GM23248 (cell line): ENCODE data around the gene KCNQ2. TPM values are rescaled to one million over a fixed set of nuclear protein-coding genes. Genes with fewer than 3 reads are reported as not detected.

Source experiments
- DNase-seq: peaks from one replicate; pipeline ENCODE4 v3.0.0-alpha.2; 2015
- H2AFZ ChIP-seq: fragments of 200-600 bp; sonication (generic); 2 replicates; pipeline ENCODE4 v1.6.1; 2016; ENCODE audit warnings: antibody characterized with exemption
- H3F3A ChIP-seq: fragments of 200-600 bp; sonication (generic); 2 replicates; pipeline ENCODE4 v1.6.1; 2016; ENCODE audit warnings: mild to moderate bottlenecking, antibody characterized with exemption, mixed run types; ENCODE audit not compliant: insufficient read depth
- H3K27ac ChIP-seq: fragments of 200-600 bp; sonication (generic); 2 replicates; pipeline ENCODE4 v1.5.1; 2016; ENCODE audit warnings: mild to moderate bottlenecking
- H3K27me3 ChIP-seq: fragments of 200-600 bp; sonication (generic); replicated peaks from 2 replicates; pipeline ENCODE4 v1.6.1; 2016; ENCODE audit warnings: mild to moderate bottlenecking; ENCODE audit not compliant: insufficient read depth
- H3K36me3 ChIP-seq: fragments of 200-600 bp; sonication (generic); 2 replicates; pipeline ENCODE4 v1.6.1; 2016; ENCODE audit warnings: low read depth, mild to moderate bottlenecking
- H3K4me1 ChIP-seq: fragments of 200-600 bp; sonication (generic); 2 replicates; pipeline ENCODE4 v1.6.1; 2016; ENCODE audit warnings: mild to moderate bottlenecking; ENCODE audit not compliant: insufficient read depth
- H3K4me2 ChIP-seq: fragments of 200-600 bp; sonication (generic); one replicate; pipeline ENCODE4 v1.6.1; 2016; ENCODE audit warnings: mild to moderate bottlenecking; ENCODE audit not compliant: unreplicated experiment
- H3K4me3 ChIP-seq: fragments of 200-600 bp; sonication (generic); 2 replicates; pipeline ENCODE4 v1.5.1; 2016; ENCODE audit warnings: mild to moderate bottlenecking
- H3K79me2 ChIP-seq: fragments of 200-600 bp; sonication (generic); 2 replicates; pipeline ENCODE4 v1.6.1; 2016; ENCODE audit warnings: mild to moderate bottlenecking; ENCODE audit not compliant: insufficient read depth
- H3K9ac ChIP-seq: fragments of 200-600 bp; sonication (generic); 2 replicates; pipeline ENCODE4 v1.6.1; 2016; ENCODE audit warnings: mild to moderate bottlenecking
- H3K9me2 ChIP-seq: fragments of 200-600 bp; sonication (generic); 2 replicates; pipeline ENCODE4 v1.6.1; 2016; ENCODE audit warnings: mixed run types, mild to moderate bottlenecking, moderate library complexity; ENCODE audit not compliant: insufficient read depth
- H3K9me3 ChIP-seq: fragments of 200-600 bp; sonication (generic); one replicate; pipeline ENCODE4 v1.6.1; 2017; ENCODE audit warnings: low read depth
- H4K20me1 ChIP-seq: fragments of 200-600 bp; sonication (generic); 2 replicates; pipeline ENCODE4 v1.6.0; 2016; ENCODE audit not compliant: insufficient read depth
- EZH2 ChIP-seq: fragments of 200-600 bp; sonication (generic); IDR thresholded peaks from 2 replicates; pipeline ENCODE4 v1.6.1; 2018; ENCODE audit warnings: antibody characterized with exemption, mild to moderate bottlenecking; ENCODE audit not compliant: insufficient read depth, poor library complexity, severe bottlenecking
- EZH2phosphoT487 ChIP-seq: fragments of 200-600 bp; sonication (generic); IDR thresholded peaks from 2 replicates; pipeline ENCODE4 v1.6.1; 2018; ENCODE audit warnings: antibody characterized with exemption, moderate library complexity, mild to moderate bottlenecking, low read depth; ENCODE audit not compliant: insufficient read depth
- WGBS, 2 experiments: methylation state at CpG; one replicate each; pipeline ENCODE4 v1.1.6; 2015 to 2017; ENCODE audit warnings: low lambda C conversion rate in 2 of 2, low coverage in 1 of 2; ENCODE audit errors: missing lambda C conversion rate in 2 of 2; 5-methylcytosine and 5-hydroxymethylcytosine counted together
- in situ Hi-C: fragments of 300-500 bp; cut with MboI; formaldehyde crosslinking; loops from 2 replicates; pipeline ENCODE4 v1.15.0; 2020
- polyA plus RNA-seq: library from polyadenylated mRNA; unstranded; fragments of >200 nt; fragmentation: Nextera tagmentation; extraction: Ambion mirVana; gene quantifications from 2 replicates; pipeline ENCODE4 v1.2.1, GENCODE V29; 2016
- total RNA-seq: library from RNA; depleted of rRNA; stranded (reverse); fragments of >200 nt; shearing (Covaris generic); gene quantifications from 2 replicates; pipeline ENCODE4 v1.2.3, GENCODE V29; 2014

KCNQ2 gene
- total and polyA plus RNA-seq, 2 experiments from 2014 or later: 0.38 TPM; not detected in 1

DNA sequence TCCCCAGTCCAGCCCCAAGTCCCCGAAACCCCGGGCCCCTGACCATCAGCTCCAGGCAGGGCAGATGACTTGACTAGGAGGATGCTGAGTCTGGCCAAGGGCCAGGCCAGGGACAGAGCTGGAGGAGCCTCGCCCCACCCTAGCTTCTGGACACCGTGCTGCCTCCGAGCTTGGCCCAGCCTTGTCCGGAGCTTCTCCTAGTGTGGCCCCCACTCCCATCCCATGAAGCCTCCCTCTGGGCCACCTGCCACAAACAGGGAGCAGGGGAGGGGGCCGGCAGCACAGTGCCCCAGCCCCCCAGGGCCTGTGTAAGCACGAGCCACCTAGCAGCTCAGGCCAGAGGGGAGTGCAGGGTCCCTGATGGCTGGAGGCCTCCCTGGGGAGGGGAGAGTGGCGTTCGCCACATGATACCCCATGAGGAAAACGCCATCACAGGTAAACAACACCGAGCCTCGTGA is 21.1 kb upstream of the KCNQ2 start:
- H3F3A ChIP-seq: no peaks in the 10 kb centered on the region
- H3K9ac ChIP-seq: no peak overlapping the region
- H4K20me1 ChIP-seq: no peaks in the 10 kb centered on the region
- 56 to 62% methylated on average over 8 to 13 of the region's 13 CpGs for WGBS, 2 experiments
- H3K9me3 ChIP-seq: no peaks in the 10 kb centered on the region
- H3K79me2 ChIP-seq: no peaks in the 10 kb centered on the region
- no peak for TF ChIP-seq EZH2
- TF ChIP-seq EZH2phosphoT487: no peak
- no peak overlapping the region for H3K4me3 ChIP-seq
- H3K9me2 ChIP-seq: no peaks in the 10 kb centered on the region
- H3K27ac ChIP-seq: no peak overlapping the region
- H3K36me3 ChIP-seq: no peaks in the 10 kb centered on the region
- in situ Hi-C loops: no loop called here
- H3K4me1 ChIP-seq: no peaks in the 10 kb centered on the region
- no peak for DNase-seq
- H3K4me2 ChIP-seq: no peak overlapping the region
- peaks cover 20% of the 10 kb centered on the region for H3K27me3 ChIP-seq
- no peak overlapping the region for H2AFZ ChIP-seq

DNA sequence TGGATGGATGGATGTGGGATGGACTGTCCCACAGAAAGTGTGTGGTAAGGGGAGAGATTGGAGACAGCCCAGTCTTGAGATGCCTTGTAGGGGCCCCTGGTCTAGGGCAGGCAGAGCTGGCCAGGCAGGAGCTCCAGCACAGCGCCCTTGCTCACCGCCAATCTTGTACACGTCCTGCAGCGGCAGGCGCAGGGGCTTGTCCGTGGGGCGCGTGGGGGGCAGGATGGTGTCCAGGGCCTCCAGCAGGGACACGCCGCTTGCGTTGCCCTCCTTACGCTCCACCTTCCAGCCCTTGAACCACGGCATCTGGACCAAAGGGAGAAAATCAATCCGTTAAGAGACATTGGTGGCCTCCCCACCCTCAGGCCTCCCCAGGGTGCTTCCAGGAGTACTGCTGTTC is 20.5 kb upstream of the KCNQ2 start:
- WGBS, 2 experiments: 76 to 77% methylated on average over 14 of the region's 14 CpGs

DNA sequence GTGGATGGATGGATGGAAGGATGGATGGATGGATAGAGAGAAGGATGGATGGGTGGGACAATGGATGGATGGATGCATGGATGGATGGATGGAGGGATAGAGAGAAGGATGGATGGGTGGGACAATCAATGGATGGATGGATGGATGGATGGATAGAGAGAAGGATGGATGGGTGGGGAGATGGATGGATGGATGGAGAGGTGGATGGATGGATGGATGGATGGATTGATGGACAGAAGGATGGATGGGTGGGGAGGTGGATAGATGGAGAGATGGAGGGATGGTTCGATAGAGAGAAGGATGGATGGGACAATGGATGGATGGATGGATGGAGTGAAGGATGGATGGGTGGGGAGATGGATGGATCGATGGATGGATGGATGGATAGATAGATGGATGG is 20.1 kb upstream of the KCNQ2 start:
- H3K4me2 ChIP-seq: no peak overlapping the region
- no peaks in the 10 kb centered on the region for H3K9me2 ChIP-seq
- no peak overlapping the region for H3K27ac ChIP-seq
- H3K27me3 ChIP-seq: peaks cover 12% of the 10 kb centered on the region
- TF ChIP-seq EZH2phosphoT487: no peak
- TF ChIP-seq EZH2: no peak
- no peak overlapping the region for H3K4me3 ChIP-seq
- no peak overlapping the region for H2AFZ ChIP-seq
- H4K20me1 ChIP-seq: no peaks in the 10 kb centered on the region
- in situ Hi-C loops: no loop called here
- H3F3A ChIP-seq: no peaks in the 10 kb centered on the region
- no peak overlapping the region for H3K9ac ChIP-seq
- H3K4me1 ChIP-seq: no peaks in the 10 kb centered on the region
- no peaks in the 10 kb centered on the region for H3K9me3 ChIP-seq
- no peaks in the 10 kb centered on the region for H3K36me3 ChIP-seq
- WGBS, 2 experiments: 62 to 64% methylated on average over 2 of the region's 2 CpGs
- DNase-seq: no peak
- no peaks in the 10 kb centered on the region for H3K79me2 ChIP-seq

More for the DNA sequence above, 20.5 kb upstream of the KCNQ2 start:
- H3K4me3 ChIP-seq: no peak overlapping the region
- no peaks in the 10 kb centered on the region for H3K36me3 ChIP-seq
- no peak overlapping the region for H2AFZ ChIP-seq
- no peaks in the 10 kb centered on the region for H3K9me2 ChIP-seq
- H3K4me1 ChIP-seq: no peaks in the 10 kb centered on the region
- no peak overlapping the region for H3K4me2 ChIP-seq
- H3K9ac ChIP-seq: no peak overlapping the region
- H3K27ac ChIP-seq: no peak overlapping the region
- no peaks in the 10 kb centered on the region for H4K20me1 ChIP-seq
- no peaks in the 10 kb centered on the region for H3K79me2 ChIP-seq
- TF ChIP-seq EZH2 (no peak), EZH2phosphoT487 (no peak)
- in situ Hi-C loops: no loop called here
- no peak for DNase-seq
- no peaks in the 10 kb centered on the region for H3F3A ChIP-seq
- peaks cover 17% of the 10 kb centered on the region for H3K27me3 ChIP-seq
- H3K9me3 ChIP-seq: no peaks in the 10 kb centered on the region

DNA sequence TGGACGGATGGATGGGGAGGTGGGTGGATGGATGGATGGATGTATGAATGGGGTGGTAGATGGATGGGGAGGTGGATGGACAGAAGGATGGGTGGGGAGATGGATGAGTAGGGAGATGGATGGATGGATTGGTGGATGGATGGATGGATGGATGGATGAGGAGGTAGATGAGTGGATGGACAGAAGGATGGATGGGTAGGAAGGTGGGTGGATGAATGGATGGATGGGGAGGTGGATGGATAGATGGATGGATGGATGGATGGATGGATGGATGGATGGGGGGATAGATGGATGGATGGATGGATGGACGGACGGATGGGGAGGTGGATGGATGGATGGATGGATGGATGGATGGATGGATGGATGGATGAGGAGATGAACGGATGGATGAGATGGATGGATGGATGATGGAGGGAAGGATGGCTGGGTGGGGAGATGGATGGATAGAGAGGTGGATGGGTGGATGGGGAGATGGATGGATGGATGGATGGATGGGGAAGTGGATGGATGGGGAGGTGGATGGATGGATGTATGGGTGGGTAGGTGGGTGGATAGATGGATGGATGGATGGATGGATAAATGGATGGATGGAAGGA is 19.3 kb upstream of the KCNQ2 start:
- WGBS, 2 experiments: 45 to 56% methylated on average over 4 of the region's 4 CpGs

More for the DNA sequence above, 19.3 kb upstream of the KCNQ2 start:
- no peak for DNase-seq
- H2AFZ ChIP-seq: no peak overlapping the region
- no peak overlapping the region for H3K4me3 ChIP-seq
- H3K4me2 ChIP-seq: no peak overlapping the region
- no peaks in the 10 kb centered on the region for H3K4me1 ChIP-seq
- H4K20me1 ChIP-seq: no peaks in the 10 kb centered on the region
- H3K9me2 ChIP-seq: no peaks in the 10 kb centered on the region
- H3F3A ChIP-seq: no peaks in the 10 kb centered on the region
- H3K9ac ChIP-seq: no peak overlapping the region
- in situ Hi-C loops: no loop called here
- H3K36me3 ChIP-seq: no peaks in the 10 kb centered on the region
- H3K27me3 ChIP-seq: peaks cover 11% of the 10 kb centered on the region
- no peak overlapping the region for H3K27ac ChIP-seq
- no peak for TF ChIP-seq EZH2
- no peak for TF ChIP-seq EZH2phosphoT487
- no peaks in the 10 kb centered on the region for H3K79me2 ChIP-seq
- no peaks in the 10 kb centered on the region for H3K9me3 ChIP-seq
